Activated CD4-positive, alpha-beta T cell treated with anti-CD3 and anti-CD28 coated beads, Interleukin-2, amount 50 U/mL, for 1 hour (primary cell): ENCODE results near the gene APOL1.
"Not testable (repeated sequence)": the region's sequence is repeated elsewhere in the genome, so short reads cannot be mapped to it uniquely, and the experiment has no call there.

Source experiments
- DNase-seq: peaks from one replicate; pipeline ENCODE4 v3.0.0-alpha.2; 2020

The APOL1 gene, protein sequence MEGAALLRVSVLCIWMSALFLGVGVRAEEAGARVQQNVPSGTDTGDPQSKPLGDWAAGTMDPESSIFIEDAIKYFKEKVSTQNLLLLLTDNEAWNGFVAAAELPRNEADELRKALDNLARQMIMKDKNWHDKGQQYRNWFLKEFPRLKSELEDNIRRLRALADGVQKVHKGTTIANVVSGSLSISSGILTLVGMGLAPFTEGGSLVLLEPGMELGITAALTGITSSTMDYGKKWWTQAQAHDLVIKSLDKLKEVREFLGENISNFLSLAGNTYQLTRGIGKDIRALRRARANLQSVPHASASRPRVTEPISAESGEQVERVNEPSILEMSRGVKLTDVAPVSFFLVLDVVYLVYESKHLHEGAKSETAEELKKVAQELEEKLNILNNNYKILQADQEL

DNA sequence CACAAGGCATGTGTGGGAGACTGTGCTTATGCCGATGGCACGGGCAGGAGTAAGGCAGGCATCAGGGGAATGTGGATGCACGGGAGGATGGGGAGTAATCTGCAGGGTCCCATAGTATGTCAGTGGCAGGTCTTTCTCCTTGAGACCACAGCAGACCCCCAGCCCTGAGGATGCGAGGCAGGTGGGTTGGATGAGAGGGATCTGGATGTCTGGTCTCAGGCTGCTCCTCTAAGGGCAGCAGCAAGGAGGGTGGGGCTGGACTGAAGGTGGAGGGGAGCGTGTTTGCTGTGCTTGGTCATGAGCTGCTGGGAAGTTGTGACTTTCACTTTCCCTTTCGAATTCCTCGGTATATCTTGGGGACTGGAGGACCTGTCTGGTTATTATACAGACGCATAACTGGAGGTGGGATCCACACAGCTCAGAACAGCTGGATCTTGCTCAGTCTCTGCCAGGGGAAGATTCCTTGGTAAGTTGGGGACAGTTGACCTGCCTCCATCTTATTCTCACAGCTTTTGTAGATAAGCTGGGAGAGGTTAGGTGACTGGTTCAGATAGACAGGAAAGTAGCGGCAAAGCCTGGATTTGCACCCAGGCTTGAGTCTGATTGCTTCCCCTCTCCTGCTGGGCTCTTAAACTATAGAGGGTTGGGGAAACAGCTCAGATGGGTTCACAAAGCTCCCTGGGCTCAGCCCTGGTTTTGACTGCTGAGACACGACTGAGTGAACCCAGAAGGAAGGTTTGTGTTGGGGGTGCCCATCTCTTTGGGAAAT, at the start of gene APOL1:
Gene APOL1, plus strand, starts transcription at position 380 of the 769 bp plus-strand sequence. CDS start 1,823 bp downstream, outside the sequence.
- no peak for DNase-seq

DNA sequence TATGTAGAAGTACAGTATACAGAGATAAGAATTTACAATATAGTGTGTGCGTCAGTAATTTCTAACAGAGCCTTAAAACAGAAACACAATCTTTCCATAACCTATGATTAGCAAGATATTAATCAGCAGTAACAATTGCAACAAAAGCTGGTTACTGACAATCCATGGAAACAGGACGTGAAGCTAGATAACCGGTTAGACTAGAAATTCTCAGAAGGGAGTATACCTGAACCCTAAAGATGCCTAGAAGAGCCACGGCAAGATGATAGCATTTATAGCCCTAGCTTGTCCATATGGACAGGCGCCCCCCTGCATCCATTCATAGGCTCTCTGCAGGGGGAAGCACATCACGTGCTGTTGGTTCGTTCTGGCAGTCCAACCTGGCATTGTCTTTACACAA, 49.5 kb upstream of the APOL1 start:
- not testable (repeated sequence) for DNase-seq

DNA sequence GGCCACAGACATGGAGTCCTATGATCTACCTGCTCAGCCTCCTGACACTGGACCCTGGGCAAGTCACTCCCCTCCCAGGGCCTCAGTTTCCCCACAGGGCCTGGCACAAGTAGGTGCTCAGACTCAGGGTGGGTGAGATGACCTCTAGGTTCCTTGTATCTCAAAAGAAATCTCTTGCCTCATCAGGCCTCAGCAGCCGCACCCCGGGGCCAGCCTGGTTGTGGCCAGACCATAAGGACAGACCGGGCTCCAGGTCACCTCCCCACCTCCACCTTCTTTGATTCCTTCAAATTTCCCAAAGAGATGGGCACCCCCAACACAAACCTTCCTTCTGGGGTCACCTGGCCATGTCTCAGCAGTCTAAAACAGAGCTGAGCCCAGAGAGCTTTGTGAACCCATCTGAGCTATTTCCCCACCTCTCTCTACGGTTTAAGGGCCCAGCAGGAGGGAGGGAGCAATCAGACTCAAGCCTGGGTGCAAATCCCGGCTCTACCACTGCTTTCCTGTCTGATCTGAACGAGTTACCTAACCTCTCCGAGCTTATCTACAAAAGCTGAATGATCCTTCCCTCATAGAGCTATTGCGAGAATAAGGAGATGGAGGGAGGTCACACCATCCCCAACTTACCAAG, 48.8 kb upstream of the APOL1 start:
- DNase-seq = no peak

DNA sequence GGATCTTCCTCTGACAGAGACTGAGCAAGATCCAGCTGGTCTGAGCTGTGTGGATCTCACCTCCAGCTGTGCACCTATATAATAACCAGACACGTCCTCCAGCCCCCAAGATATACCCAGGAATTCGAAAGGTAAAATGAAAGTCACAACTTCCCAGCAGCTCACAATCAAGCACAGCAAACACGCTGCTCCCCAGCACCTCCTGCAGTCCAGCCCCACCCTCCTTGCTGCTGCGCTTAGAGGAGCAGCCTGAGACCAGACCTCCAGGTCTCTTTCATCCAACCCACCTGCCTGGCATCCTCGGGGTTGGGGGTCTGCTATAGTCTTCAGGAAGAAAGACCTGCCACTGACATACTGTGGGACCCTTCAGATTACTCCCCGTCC, 48.3 kb upstream of the APOL1 start:
- DNase-seq = no peak

DNA sequence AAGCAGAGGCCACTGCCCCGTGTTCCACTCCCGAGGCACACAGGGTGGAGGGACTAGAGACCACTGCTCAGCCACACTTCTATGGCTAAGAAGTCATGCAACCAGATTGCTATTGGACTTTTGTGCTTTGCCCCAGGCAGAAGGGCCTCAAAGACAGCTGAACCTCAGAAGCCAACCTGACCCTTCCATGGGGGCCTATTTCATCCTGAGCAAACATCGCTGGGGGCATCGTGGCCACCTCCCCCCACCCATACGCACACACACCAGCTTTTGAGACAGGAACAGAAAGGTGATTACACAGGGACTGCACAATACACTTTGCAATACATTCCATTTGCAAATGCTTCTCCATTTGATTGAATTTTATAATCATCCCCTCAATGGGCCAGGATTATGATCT, 47.4 kb upstream of the APOL1 start:
- not testable (repeated sequence) for DNase-seq

DNA sequence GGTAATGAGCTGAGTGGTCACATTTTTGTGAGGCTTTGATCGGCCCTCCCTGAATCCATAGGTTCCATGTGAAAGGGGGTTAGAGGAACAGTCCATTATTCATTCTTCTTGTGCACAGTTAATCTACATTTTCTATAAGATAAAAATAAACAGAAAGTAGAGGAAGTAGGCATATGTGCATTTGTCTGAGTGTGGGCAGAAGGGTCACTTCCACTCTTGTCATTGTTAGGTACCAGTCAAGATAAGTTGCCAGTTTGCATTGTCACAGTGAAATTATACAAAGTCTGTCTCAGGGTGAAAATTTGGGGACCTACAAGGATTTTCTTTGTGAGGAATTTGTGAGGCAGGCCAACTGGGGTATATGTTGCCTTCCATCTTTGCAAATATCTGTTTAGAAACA, 46.7 kb upstream of the APOL1 start:
- DNase-seq = no peak

DNA sequence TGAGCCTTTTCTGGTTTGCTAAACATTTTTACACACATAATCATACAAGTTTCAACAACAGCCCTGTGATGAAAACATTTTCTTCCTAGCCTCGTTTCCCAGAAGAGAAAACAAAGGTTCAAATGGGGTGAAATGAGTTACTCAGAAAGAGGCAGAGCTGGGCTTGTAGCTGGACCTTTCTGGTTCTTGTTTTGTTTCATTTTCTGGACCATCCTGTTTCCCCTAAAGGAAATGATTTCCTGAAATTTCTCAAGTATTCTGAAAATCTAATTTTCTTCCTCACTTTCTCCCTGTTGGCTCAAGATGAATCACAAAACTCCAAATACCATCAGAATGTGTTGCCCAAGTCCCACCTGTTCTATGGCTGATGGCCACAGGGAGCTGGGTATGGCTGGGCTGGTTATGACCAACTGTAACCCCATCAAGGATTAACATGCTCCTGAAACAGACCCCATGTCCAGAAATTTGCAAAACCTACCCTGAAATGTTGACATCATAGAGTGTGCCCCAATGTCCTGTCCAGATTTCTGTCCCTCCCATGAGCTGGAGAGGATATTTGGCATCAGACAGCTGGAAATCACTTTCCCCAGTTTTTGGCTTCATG, 44.7 kb upstream of the APOL1 start:
- DNase-seq = no peak

DNA sequence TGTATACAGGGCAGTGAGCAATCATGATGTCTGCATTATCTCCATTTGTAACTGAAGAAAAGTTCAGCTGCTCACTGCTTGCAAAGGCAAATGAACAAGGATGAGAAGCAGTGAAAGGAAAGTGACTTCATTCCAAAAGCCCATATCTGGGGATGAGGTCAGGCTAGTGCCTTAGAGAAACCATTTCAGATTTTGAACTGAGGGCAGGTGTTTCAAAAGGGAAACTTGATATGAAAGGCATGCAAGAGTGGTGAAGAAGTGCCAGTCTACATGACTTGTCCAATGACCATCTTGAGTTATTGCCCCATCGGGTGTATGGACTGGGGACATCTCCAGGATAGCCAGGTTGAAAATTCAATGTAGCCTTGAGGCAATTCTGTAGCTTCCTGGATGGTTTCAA, 44.0 kb upstream of the APOL1 start:
- no peak for DNase-seq

DNA sequence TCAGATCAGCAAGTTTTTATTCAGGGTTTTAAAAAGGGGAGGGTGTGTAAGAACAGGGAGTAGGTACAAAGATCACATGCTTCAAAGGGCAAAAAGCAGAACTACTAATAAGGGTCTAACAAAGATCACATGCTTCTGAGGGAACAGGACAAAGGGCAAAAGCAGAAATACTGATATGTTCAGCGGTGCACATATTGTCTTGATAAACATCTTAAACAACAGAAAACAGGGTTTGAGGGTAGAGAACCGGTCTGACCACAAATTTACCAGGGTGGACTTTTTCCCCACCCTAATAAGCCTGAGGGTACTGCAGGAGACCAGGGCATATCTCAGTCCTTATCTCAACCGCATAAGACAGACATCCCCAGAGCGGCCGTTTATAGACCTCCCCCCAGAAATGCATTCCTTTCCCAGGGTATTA, 43.4 kb upstream of the APOL1 start:
- not testable (repeated sequence) for DNase-seq

DNA sequence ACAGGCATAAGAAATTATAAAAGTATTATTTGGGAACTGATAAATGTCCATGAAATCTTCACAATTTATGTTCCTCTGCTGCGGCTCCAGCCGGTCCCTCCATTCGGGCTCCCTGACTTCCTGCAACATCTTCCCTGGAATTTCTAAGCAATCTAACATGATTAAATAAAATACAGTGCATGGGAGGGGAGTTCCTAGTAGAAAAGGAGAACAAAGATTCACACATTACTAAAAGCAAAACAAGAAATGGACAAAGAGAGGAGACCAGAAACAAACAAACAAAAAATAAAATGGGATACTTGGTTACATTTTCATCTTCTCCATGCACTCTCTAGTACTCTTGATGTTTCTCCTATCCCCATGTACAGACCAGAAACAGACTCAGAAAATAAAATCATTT, 42.7 kb upstream of the APOL1 start:
- DNase-seq = no peak

DNA sequence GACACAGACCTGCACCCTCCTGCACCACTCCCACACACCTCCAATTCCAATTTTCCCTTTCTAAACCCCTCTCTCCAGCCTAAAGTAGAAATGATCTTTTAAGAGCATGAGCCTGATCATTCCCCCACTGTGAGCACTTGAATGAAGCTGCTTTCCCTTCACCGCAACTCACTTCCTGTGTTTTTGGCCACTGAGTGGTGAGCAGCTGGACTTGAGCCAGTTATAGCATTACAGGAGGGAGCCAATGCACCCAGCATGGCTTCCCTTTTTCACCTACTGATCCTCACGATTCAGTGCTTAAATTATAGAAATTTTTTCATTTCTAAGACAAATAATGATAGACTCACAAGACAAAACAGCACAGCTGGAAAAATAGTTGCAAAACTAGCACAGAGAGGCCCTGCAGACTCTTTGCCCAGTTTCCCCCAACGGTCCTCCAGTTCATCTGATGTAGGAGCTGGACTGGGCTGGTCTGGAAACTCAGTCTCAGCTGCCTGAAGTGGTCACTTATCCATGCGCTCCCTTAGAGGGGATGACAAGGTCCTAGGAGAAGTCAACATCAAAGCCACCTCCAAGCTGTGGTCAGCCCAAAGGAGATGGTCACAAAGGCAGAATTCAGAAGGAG, 41.6 kb upstream of the APOL1 start:
- DNase-seq = no peak

DNA sequence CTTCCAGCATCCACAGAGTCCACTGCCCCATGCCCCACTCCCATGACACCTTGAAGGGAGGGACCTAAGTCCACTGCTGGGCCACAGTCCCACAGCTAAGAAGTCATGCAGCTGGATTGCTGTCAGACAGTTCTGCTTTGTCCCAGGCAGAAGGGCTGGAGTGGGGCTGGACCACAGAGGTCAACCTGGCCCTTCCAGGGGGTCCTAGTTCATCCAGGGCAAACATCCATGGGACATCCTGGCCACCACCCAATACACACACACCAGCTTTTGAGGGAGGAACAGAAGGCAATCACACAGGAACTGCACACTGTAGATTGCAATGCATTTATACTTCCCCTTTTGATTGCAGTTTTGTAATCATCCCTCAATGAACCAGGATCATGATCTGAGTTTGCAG, 40.0 kb upstream of the APOL1 start:
- DNase-seq = no peak

DNA sequence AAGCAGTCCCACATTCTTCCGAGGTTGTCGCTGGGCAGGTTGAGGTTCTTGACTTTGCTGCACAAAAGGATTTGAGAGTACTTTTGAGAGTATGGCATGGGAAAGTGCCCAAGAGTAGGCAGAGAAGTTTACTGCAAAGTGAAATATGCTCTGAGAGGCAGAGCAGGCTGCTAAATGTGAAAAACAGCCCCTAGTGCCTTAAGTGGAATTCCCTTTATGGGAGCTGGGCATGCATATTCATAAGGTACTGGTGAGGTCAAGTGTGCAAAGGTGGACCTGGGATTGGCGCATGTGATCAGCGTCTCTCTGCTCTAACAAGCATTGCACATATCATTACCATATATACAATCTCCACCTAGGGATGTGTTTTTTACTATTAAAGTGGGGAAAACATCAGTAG, 39.3 kb upstream of the APOL1 start:
- DNase-seq = no peak

DNA sequence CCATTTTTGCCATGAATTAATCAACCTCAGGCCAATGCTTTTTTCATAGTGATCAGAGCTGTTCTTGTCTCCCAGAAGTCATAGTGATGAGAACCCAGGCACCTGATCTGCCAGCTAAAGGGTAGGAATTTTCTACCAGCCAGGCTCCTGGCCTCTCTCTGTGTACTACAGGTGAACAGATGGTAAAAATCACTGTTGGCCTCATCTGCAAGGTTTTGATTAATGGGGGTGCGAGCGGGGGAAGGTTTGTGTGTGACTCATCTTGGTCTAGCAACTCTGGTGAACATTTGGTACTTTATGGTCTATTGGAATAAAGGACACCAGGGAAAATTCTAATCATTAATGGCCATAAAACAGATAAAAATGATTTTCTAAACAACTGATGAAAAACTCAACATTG, 37.0 kb upstream of the APOL1 start:
- DNase-seq = no peak

DNA sequence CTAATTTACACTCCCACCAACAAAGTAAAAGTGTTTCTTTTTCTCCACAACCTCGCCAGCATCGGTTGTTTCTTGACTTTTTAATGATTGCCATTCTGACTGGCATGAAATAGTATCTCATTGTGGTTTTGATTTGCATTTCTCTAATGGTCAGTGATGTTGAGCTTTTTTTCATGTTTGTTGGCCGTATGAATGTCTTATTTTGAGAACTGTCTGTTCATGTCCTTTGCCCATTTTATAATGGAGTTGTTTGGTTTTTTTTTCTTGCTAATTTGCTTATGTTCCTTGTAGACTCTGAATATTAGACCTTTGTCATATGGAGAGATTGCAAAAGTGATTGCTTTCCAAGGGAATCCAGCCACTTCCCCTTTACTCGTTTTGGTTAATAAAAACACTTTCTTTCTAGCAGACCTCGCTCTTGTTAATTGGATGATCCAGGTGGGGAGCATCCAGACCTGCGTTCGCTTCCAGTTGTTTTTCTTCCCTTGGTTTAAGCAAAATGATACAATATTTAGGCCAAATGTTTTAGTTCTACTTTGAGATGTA, 34.2 kb upstream of the APOL1 start:
- no peak for DNase-seq

DNA sequence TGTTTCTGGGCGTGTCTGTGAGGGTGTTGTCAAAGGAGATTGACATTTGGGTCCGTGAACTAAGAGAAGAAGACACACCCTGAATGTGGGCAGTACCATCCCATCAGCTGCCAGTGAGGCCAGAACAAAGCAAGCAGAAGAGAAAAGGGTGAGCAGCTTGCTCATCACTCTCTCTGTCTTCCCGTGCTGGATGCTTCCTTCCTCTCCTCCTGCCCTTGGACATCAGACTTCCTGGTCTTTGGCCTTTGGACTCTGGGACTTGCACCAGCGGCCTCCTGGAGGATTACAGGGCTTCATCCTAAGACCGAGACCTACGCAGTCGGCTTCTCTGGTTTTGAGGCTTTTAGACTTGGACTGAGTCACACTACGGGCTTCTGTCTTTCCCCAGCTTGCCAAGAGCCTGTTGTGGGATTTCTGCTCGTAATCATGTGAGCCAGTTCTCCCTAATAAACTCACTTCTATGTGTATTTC, 32.4 kb upstream of the APOL1 start:
- no peak for DNase-seq

DNA sequence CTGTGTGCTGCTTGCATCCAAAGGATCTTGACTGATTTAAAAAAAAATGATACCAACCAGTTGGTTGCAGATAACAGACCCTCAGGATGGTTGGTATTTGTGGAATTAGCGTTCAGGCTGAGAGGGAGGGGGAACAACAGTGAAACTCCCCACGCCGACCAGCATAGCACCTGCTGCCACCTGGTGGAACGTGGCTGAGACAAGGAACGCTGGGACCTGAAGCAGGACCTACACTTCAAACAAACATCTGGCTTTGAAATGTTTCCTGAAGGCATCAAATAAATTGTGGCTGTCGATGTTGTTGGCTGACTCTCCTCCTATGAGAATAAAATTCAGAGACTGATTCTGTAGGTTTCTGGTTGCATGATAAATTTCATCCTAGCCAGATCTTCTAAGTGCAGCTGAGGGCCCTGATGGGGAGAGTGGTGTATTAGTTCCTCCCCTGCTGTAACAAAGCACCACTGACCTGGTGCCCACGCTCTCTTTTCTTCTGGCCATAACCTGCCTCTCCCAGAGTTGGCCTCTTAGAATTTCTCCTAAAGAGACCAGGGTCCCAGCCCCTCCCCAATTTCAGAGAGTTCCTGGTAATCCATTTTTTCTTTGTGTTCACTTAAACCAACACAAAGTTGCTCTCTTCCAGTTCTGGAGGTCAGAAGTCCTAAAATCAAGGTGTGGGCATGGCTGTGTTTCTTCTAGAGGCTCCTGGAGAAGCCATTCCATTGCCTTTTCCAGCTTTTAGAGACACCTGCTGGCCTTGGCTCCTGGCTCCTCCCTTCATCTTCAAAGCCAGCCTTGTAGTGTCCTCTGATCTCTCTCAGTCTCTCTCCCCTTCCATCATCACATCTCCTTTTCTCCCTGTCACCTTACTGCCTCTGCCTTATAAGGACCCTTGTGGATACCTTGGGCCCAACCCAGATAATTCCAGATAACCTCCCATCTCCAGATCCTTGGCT, 30.9 kb upstream of the APOL1 start:
- peak; percentile 47 for DNase-seq

DNA sequence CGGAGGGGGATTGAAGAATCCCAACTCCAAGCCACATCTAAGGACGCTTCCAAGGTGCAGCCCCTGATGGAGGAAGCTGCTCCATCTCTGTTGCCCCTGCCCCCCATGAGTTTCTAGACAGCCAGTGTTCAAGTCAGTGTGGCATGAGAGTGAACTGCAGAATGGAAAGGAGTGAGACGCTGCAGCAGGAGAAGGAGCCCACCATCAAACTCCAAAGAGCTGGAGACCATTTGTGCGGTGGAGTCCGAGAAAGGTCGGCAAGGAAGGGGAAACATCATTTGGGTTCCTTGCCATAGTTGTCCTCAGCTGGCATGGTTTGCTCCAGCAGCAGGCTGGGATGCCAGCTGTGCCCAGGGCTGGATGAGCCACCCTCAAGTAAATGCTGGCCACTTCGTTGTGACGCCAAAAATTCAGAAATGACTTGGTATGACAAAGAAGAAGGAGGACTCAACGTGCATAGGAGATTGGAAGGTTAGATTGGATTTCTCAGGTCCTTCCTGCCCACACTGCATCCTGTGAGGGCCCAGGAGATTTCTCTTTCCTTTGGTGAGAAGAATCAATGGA, 30.0 kb upstream of the APOL1 start:
- no peak for DNase-seq

DNA sequence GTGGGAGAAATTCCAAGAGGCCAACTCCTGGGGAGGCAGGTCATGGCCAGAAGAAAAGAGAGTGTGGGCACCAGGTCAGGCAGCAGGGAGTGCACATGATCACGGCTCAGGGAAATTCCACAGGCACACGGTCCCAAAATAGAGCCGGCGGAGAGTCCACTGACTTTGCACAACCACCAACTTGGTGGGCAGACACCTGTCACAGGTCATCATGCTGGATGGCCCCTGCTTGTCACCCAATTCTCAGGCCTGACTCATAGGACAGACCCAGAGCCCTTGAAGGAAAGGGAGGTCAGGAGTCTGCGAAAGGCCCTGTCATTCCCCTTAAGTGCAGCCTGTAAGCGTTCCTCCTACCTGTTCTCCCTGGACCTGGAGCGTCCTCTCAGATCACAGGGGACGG, 29.4 kb upstream of the APOL1 start:
- no peak for DNase-seq

DNA sequence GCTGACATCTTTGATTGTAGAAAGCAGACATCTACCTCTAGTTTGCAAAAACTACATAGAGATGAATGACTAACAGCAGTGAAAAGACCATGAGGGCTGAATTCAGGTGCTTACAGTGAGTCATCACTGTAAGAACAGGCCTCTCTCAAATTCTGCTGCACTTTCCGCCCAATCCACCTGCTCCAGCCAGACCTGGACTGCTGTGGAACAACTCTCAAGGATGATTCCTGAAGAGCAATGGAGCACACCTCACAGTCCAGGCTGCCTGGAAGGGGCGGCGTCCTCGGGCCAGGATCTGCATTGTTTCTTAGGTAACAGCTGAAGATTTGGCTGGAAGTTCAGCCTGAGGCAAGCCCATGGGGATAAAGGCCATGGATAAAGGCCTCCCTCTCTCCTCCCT, 28.7 kb upstream of the APOL1 start:
- no peak for DNase-seq

DNA sequence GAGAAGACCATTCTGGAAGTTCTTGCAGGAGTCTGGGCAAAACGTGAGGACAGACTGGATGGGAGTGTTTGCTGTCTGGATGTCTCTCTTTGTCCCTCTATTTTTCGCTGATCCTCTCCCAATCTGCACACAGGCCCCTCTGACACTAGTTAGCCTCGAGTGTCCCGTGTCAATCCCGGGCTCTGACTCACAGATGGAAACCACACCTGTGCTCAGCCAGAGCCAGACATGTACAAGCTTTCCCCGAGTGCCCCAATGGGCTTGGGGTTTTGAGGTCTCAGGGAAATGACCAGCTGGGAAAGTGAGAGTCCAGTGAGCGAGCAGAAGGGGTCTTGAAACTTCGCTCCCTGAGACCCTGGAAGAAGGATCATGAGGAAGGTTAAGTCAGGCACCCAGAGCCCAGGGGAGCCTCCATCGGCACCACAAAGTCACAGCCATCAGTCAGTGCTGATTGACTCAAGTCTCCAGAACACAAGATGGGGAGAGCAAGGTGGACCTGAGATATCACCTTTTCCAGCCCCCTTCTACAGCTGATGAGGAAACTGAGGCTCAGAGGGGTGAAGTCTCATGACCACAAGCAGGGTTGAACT, 27.5 kb upstream of the APOL1 start:
- no peak for DNase-seq
